Ureter (tissue), 1 donor: ENCODE results near the gene AGBL5. TPM values are rescaled to one million over a fixed set of nuclear protein-coding genes. Genes with fewer than 3 reads are reported as not detected.

ENCODE experiments used
- DNase-seq: peaks from one replicate; pipeline ENCODE4 v3.0.0-alpha.2; 2020; ENCODE audit warnings: low spot score
- total RNA-seq: library from RNA; stranded (reverse); gene quantifications from one replicate; pipeline ENCODE4 v1.2.4, GENCODE V29; 2023
- donor health status: DM: yes; HTN: yes; CAD: no.

AGBL5 gene
- total RNA-seq, 1 donor from 2014 or later = 22.0 TPM

- no peak for DNase-seq
Observed at GRCh38 chr2:27023740-27024139, 27.7 kb upstream of the AGBL5 start.

GRCh38 chr2:27024188-27024587 lies 27.3 kb upstream of the AGBL5 start:
- no peak for DNase-seq

GRCh38 chr2:27024812-27025211 lies 26.7 kb upstream of the AGBL5 start:
- DNase-seq = no peak

GRCh38 chr2:27025281-27025800 lies 26.1 kb upstream of the AGBL5 start:
- no peak for DNase-seq

- DNase-seq = no peak
Observed at GRCh38 chr2:27025861-27026851, 25.3 kb upstream of the AGBL5 start.

GRCh38 chr2:27027211-27027651 lies 24.2 kb upstream of the AGBL5 start:
- no peak for DNase-seq

- DNase-seq = no peak
Observed at GRCh38 chr2:27029051-27029450, 22.4 kb upstream of the AGBL5 start.

GRCh38 chr2:27032495-27033252 lies 18.8 kb upstream of the AGBL5 start, which contains the start of gene TMEM214:
TSS of gene TMEM214 (plus strand) at chr2:27032965. CDS start at chr2:27033016, 51 bp downstream.
- peak; percentile 89 for DNase-seq

GRCh38 chr2:27033253-27033852 lies 18.1 kb upstream of the AGBL5 start:
- DNase-seq = no peak

GRCh38 chr2:27038012-27038411 lies 13.5 kb upstream of the AGBL5 start:
- DNase-seq = no peak

- DNase-seq = no peak
Observed at GRCh38 chr2:27038631-27039339, 12.7 kb upstream of the AGBL5 start.

GRCh38 chr2:27039426-27039825 lies 12.0 kb upstream of the AGBL5 start:
- no peak for DNase-seq

GRCh38 chr2:27039871-27040270 lies 11.6 kb upstream of the AGBL5 start:
- DNase-seq = no peak

GRCh38 chr2:27040282-27040681 lies 11.2 kb upstream of the AGBL5 start:
- no peak for DNase-seq

- DNase-seq = no peak
Observed at GRCh38 chr2:27041752-27042151, 9.7 kb upstream of the AGBL5 start.

- no peak for DNase-seq
Observed at GRCh38 chr2:27042159-27042661, 9.3 kb upstream of the AGBL5 start.

- no peak for DNase-seq
Observed at GRCh38 chr2:27042985-27043634, 8.4 kb upstream of the AGBL5 start.

GRCh38 chr2:27049422-27050280 lies 1.8 kb upstream of the AGBL5 start:
- DNase-seq = peak; percentile 57

- peak; percentile 94 for DNase-seq
Observed at GRCh38 chr2:27050281-27050995, 1.0 kb upstream of the AGBL5 start.
